Measurements from ENCODE around the gene SMYD3.

Gene SMYD3

DNA sequence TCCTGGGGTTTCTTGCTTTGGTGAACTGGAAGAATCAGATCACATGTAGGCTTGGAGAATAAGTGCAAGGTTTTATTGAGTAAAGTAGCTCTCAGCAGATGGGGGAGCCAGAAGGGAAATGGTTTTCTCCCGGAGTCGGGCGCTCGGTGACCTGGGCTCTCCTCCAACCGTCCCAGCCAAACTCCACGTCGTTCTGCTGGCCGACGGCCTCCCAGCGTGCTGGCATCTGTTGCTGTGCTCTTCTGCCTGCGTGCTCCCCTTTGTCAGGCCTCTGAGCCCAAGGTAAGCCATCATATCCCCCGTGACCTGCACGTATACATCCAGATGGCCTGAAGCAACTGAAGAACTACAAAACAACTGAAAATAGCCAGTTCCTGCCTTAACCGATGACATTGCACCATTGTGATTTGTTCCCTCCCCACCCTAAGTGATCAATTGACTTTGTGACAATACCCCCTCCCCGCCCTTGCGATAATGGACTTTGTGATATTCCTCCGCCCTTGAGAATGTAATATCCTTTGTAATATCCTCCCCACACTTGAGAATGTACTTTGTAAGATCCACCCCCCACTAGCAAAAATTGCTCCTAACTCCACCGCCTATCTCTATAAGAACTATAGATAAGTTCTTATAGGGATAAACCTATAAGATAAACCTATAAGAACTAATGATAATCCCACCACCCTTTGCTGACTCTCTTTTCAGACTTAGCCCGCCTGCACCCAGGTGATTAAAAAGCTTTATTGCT, 88.3 kb downstream of the SMYD3 start:
- no peak for DNase-seq
- H3K4me3 Mint-ChIP-seq: no peak overlapping the region
- H3K9me3 Mint-ChIP-seq: peaks cover 31% of the 10 kb centered on the region
- H3K36me3 Mint-ChIP-seq (ENCODE audit: low read depth): peaks cover 35% of the 10 kb centered on the region
- H3K4me1 Mint-ChIP-seq: no peaks in the 10 kb centered on the region
- TF ChIP-seq, protein P1, sequence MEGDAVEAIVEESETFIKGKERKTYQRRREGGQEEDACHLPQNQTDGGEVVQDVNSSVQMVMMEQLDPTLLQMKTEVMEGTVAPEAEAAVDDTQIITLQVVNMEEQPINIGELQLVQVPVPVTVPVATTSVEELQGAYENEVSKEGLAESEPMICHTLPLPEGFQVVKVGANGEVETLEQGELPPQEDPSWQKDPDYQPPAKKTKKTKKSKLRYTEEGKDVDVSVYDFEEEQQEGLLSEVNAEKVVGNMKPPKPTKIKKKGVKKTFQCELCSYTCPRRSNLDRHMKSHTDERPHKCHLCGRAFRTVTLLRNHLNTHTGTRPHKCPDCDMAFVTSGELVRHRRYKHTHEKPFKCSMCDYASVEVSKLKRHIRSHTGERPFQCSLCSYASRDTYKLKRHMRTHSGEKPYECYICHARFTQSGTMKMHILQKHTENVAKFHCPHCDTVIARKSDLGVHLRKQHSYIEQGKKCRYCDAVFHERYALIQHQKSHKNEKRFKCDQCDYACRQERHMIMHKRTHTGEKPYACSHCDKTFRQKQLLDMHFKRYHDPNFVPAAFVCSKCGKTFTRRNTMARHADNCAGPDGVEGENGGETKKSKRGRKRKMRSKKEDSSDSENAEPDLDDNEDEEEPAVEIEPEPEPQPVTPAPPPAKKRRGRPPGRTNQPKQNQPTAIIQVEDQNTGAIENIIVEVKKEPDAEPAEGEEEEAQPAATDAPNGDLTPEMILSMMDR (IDR thresholded peaks at IDR 0.05): no peak
- peaks cover 5% of the 10 kb centered on the region for H3K27me3 Mint-ChIP-seq (ENCODE audit: low read depth, poor library complexity)
- no peak overlapping the region for H3K27ac Mint-ChIP-seq

DNA sequence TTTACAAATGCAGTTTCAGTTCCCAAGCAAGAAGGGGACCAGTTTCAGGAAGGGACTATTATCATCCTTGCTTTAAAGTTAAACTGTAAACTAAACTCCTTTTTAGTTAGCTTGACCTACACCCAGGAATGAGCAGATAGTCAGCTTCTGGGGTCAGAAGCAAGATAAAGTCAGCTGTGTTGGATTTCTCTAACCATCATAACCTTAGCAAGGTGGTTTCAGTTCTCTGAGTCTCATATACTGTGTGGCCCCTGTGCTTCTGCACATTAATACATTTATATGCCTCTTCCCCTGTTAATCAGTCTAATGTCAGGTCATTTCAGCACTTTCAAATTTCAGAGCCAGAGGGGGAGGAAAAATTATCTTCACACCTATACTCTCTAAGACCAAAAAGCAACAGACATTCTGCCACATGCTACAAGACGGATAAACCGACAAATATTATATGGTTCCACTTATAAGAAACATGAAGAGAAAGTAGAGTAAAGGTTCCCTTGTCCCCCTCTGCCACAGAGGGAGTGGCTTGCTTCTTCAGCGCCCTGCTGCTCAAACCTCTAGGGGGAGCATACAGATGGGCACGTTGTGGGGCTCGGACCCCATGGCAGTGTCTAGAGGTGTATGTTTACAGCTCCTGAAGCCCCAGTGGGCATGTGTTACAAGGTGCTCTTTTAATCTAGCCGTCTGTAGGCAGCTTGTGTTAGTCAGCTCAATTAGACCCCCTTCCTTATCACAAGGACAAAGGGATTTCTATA, 89.1 kb downstream of the SMYD3 start:
- no peak overlapping the region for H3K4me3 Mint-ChIP-seq
- H3K4me1 Mint-ChIP-seq: no peaks in the 10 kb centered on the region
- H3K36me3 Mint-ChIP-seq (ENCODE audit: low read depth): peaks cover 35% of the 10 kb centered on the region
- H3K9me3 Mint-ChIP-seq: peaks cover 34% of the 10 kb centered on the region
- no peak for DNase-seq
- H3K27ac Mint-ChIP-seq: no peak overlapping the region
- peaks cover 5% of the 10 kb centered on the region for H3K27me3 Mint-ChIP-seq (ENCODE audit: low read depth, poor library complexity)
- TF ChIP-seq, protein P1 (IDR thresholded peaks at IDR 0.05): no peak

GRCh38 chr1:246417152-246417812, 89.8 kb downstream of the SMYD3 start:
- Mint-ChIP-seq H3K36me3 (ENCODE audit: low read depth) (peaks cover 37% of the 10 kb centered on the region), H3K4me3 (no peak overlapping the region), H3K9me3 (peaks cover 36% of the 10 kb centered on the region), H3K27ac (no peak overlapping the region), H3K27me3 (ENCODE audit: low read depth, poor library complexity) (peaks cover 5% of the 10 kb centered on the region), H3K4me1 (no peaks in the 10 kb centered on the region)
- TF ChIP-seq, protein P1 (IDR thresholded peaks at IDR 0.05): no peak
- DNase-seq: no peak

DNA sequence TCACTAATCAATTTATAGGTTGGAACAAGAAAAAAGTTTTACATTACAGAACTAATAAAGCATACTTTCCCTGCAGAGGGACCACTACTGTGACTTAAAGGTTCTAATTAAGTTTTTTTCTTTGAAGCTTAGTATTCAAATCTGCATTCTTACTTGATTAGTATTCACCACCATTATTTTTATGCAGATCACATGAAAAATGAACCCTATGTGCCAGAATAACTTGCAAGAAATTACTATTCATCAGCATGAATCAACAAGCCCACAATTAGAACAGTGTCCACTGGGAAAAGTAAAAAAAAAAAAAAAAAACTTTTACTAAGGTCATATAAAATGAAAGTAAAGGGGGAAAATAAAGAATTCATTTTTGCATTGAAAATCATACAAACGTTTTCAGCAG, 90.8 kb downstream of the SMYD3 start:
- no peaks in the 10 kb centered on the region for H3K4me1 Mint-ChIP-seq

GRCh38 chr1:246415028-246415427, 92.1 kb downstream of the SMYD3 start:
- Mint-ChIP-seq H3K27me3 (ENCODE audit: low read depth, poor library complexity) (peaks cover 5% of the 10 kb centered on the region), H3K4me3 (no peak overlapping the region), H3K27ac (no peak overlapping the region), H3K36me3 (ENCODE audit: low read depth) (peaks cover 46% of the 10 kb centered on the region), H3K4me1 (no peaks in the 10 kb centered on the region), H3K9me3 (peaks cover 50% of the 10 kb centered on the region)
- TF ChIP-seq, protein P1 (IDR thresholded peaks at IDR 0.05): no peak
- no peak for DNase-seq

More for the DNA sequence above, 90.8 kb downstream of the SMYD3 start:
- TF ChIP-seq, protein P1 (IDR thresholded peaks at IDR 0.05): no peak
- no peak overlapping the region for H3K27ac Mint-ChIP-seq
- DNase-seq: no peak
- peaks cover 41% of the 10 kb centered on the region for H3K36me3 Mint-ChIP-seq (ENCODE audit: low read depth)
- H3K27me3 Mint-ChIP-seq (ENCODE audit: low read depth, poor library complexity): peaks cover 5% of the 10 kb centered on the region
- no peak overlapping the region for H3K4me3 Mint-ChIP-seq
- H3K9me3 Mint-ChIP-seq: peaks cover 42% of the 10 kb centered on the region

All from nephron progenitor cell (in vitro differentiated cells).